GM19043 (cell line): Measurements from ENCODE around the gene PRKCH.

ENCODE experiments used
- ATAC-seq: cut with Tn5 transposase; IDR thresholded peaks from one replicate; pipeline ENCODE4 v1.9.1; 2021; ENCODE audit warnings: low read depth; ENCODE audit not compliant: unreplicated experiment

The PRKCH gene

DNA sequence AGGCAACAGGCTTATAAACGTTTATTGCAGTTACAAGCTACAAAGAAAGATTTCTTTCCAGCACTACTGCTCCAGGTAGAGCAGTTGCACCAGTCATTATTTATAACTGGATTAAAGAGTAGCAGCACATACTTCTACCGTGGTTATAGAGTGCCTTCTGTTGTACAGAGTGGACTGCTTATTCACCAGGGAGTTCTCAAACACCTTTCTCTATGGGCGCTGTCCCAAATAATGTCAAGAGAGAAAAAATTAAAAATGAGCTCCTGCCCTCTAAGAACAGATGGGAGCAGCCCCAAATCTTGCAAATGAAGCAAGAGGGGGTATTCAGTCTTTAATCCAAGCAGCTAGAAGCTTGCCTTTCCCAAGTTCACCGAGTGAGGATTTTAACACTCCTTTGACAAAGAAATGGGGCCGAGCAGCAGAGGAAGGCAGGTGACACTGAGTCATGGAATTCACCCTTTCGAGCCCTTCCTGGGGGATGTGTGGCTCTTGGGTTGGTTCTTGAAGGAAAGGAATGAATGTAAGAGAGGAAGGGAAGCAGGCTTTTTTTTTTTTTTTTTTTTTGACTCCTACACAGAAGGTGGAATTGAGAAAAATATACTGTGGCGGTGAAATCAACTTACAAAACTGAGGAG lies 181.2 kb downstream of the PRKCH start:
- ATAC-seq: no peak

DNA sequence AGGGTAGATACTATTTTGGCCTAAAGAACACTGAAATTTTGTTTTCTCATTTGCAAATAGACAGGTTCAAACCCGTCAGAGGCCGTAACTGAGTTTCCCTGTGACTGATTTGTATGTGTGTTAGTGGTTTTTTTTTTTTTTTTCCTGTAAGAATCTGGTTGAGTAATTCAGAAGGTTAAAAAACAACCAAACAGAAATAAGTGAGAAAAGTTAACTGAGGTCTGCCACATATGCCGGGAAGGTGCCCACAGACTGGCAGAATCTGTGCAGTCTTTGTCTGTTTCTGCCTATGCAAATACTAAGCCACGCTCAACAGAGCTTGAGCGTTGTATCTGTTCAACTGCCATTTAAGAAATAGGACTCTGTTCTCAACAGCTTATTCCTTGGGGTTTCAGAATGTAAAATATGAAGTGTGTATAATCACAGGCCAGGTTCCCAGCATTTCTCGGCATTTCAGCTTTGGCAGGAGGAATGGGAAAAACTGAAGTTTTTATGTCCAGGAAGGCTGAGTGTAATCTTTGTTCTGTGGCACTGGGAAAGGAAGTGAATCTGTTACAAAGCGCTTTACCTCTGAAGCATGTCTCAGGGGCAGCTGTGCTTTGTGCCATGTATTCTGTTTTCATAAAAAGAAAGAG lies 181.9 kb downstream of the PRKCH start:
- peak; percentile 66 for ATAC-seq

DNA sequence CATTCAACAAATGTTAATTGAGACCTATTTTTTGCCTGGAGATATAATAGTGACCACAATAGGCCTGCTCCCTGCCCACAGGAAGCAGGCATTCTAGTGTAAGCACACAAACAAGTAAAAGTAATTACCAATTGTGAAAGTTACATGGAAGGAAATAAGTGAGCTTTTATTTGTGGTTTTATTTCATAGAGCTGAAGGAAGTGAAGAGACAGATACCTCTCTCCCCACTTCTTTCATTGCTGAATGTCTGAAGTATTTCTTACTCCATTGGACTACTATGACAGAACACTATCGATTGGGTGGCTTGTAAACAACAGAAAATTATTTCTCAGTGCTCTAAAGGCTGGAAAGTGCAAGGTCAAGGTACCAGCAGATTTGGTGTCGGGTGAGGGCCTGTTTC lies 183.5 kb downstream of the PRKCH start:
- ATAC-seq: no peak

DNA sequence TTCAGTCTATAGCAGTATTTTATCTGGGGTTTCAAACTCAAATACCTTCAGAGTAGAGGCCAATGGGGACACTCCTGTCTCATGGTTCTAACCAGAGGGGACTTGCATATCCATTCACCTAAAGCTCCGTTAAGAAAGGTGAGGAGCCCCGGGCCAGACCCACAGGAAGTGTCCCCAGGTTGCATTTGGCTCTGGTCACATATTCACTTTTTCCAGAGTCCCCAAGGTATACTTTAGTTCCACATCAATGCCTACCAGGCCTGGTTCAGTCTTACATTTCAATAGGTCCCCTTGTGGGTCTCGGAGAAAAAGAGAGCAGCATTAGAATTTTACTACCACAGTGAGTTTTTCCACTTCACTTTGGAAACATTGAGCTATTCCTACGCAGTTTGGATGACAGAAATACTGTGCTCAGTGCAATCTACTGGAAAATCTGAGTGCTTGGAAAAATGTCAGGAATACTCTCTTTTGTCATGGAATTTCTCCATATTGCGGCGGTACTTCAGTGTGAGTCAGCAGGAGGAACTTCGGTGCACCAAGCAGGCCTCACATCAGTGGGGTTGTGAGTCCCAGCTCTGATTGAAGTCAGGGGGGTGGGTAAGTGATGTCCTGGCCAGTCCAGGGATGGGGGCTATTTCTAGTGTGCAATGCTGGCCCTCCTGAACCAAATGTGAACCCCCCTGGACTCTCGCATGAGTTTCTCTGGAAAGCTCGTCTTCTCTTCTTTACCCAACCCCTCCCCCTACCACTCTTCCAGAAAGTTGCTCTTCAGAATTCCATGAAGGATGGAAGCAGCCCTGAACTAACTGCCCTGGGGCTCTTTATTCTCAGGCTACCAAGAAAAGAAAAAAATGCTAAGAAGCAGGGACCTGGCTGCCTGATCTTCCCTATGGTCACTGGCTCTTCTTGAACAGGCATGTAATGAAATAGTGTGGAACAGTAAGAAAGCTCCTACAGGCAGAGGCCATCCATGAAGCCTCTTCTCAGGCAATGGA lies 184.7 kb downstream of the PRKCH start:
- ATAC-seq: no peak

DNA sequence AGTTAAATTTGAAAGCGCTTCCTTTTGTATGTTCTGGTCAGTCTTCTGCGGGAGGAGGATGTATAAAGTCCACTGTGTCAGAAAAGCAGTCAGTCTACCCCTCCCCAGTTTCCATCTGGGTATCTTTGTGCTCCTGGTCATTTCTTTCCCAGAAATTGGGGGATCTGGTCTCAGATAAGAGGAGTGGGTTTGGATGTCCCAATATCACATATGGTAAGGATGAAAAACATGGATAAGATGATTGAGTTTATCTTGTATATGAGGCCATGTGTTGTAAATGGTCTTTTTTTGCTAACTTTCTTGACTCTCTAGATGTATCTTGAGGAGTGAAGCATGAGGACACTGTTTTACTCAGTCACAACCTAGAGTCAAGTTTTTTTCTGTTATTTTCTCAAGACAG lies 187.1 kb downstream of the PRKCH start:
- no peak for ATAC-seq

DNA sequence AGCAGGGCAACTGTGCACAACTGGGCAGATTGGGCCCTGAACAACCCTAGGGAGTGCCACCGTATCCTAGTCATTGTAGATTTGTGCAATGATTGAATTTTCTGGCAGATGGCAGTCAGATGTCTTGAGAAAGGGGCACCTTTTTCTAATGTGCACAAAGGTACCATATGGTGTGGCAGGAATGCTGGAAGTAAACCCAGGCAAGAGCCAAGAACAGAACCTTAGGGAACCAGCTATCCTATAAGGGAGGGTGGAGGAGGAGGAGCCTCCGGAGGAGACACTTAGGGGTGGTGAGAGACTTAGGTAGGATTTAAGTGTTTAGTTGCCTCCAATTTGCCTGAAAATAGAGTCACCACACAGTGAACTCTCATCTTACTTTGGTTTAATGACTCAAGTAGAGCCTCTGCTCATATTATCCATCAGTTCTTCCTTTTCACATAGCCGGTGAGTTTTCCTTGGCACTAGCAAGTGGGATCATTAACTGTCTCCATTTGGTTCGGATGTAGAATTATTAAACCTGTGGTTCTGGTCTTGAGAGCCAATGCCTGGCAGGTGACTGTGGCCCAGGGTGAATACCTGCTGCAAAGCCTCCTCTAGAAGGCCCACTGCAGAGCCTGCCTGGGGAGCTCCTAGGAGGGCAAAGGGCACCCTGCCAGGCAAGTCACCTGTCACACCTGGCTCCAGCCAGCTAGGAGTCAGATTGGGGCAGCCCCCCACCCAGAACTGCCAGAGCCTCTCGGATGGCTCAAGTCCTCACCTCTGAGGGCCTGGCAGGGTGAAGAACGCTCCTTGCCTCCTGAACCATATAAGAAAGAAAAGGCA lies 189.6 kb downstream of the PRKCH start:
- ATAC-seq: no peak

DNA sequence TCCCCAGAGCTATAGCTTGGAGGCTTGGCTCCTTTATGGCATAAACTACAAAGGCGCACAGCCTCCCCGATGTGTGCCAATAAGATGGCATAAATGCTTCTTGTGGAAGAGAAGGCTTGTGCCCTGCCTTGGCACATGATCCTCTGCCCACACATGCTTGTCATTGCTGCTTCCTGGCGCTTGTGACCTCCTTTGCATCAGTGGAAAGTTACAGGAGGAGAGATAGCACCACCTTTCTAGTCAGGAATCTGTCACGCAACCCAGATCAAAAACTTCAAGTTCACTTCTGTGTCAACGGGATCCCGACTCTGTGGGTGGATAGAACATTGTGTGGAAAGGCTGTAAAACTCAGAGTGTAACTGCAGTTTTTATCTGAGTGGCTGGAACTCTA lies 190.2 kb downstream of the PRKCH start:
- ATAC-seq: no peak

DNA sequence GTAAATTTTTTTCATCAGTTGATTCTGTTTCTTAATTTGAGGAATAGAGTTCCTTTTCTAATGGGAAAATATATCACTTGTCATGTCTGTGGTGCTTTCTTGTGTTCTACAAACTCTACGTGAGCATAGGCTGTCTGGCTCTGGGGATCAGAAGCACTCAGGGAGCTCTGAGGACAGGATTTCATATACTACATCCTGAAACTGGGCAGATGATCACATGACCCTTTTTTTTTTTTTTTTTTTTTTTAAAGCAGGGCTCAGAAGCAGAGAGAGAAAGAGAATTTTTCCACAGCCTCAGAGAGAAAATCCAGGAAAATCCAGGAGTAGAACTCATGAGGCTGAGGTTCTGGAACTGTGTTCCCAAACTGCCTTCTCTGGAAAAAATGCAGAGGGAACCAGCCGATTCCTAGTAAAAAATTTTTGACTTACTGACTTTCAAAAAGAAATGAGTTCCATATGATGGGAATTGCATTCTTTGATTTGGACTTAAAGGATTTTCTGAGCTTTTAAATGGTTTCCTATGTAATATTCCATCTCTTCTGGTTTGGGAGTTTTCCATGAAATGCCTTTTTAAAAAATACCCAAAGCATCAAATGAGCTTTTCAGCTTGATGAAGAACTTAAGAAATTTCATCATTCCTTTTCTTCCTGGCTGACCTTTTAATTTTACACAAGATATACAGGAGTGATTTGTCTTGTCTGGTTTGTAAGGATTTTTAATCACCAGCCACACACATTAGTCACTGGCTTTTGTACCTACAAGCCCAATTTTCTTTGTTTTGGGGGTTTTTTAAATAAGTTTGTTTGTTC lies 190.9 kb downstream of the PRKCH start:
- no peak for ATAC-seq

DNA sequence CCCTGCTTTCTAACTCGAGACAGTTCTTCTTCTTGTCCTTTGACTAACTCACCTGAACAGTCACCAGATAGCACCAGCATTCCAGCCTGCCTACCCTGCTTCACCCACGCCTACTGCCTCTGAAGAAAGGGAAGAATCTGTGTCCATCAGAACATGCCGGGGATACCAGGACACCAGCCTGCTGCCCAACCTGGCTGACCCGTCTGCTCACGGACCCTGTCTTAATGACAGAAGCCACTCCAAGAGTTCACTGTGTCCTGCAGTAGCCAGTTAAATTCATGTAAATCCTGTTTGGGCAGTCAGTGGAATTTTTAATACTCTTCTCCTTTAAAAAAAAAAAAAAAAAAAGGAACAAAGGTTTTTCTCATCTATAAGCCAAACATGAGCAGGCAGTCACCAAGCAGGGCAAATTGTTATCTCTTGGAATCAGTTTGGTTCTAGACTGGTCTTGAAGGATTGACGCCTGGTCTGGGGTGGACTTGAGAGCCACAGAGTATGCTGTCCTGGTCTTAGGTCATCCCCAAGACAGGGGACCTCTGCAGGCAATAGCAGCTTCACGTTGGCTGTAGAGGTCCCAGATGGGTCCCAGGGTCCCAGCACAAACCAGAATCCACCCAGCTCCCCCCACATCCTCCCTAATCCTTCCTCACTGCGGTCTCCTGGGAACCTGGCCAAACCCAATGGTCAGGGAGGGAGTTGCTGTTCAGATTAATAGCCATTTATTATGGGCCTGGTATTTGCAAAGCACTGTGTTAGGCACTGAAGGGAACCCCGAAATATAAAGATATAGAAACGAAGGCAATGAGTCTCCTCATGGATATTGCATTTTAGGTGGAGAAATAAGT lies 192.8 kb downstream of the PRKCH start:
- ATAC-seq: no peak

DNA sequence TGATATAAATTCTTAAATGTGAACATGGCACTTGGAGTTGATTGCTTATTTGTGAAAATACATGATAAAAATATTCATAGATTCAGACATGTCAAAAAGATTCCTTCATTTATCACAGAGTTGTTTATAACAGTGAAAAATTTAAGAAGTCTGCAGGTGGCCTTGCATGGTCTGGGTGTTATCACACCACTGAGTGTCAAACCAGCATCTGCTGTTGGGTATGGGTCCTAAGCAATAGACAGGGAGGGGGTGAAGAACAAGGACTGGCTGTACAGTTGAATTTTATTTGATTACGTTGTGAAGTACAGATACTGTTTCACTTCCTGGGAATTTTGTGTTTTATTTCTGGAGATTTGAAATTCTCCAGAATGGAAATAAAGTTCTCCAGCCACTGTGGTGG lies 193.5 kb downstream of the PRKCH start:
- no peak for ATAC-seq

DNA sequence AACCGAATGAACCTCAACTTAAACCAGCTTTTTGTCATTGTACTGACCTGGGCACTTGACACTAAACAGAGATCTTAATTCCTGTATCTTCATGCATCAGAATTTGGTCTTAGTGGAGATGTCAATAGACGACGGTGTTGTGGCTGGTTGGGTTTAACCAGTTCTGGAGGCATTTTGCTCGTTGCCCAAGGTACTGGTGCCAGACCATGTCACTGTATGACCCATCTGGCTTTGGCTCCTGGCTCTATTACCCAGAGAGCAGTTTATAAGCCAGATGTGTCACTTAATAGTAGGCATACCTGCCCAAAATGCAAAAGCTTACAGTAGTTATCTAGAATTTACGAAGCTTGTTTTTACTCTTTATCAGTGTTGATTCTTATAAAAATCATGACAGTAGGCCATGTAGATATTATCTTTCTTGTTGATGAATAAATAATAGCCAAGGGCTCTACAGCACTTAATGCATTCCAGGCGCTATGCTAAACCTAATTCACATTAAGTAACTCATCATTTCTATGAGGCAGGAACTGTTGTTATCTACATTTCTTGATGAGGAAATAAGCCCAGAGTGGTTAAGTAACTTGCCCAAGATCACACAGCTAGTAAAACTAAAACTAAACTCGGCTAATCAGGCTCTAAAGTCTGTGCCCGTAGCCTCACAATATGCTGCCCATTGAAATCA lies 194.2 kb downstream of the PRKCH start:
- no peak for ATAC-seq

DNA sequence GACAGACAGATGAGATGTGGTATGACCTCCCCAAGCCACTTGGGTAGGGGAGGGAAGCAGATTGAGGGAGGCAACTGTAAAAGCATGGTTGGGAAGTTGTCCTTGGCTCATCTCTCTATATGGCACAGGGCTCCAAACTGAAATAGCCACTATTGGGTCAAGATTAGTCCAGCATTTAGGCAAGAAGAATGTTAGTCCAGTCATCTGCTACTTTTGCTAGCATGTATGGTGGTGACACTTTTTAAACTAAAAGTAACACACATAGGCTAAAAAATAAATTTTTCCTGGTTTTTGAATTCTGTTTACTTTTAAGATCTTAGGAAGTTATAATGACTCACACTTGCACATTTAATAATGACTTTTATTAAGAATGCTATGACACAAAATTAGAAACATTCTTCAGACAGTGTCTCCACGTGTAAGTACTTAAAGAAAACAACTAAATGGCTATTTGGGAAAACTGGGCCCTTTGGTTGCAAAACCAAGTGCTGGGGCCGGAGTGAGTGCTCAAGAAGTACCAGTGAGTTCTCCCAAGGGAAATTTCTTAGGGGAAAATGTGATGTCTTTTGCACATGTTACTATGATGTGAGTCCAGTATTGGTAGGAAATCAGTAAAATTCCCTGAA lies 194.9 kb downstream of the PRKCH start:
- ATAC-seq: no peak

DNA sequence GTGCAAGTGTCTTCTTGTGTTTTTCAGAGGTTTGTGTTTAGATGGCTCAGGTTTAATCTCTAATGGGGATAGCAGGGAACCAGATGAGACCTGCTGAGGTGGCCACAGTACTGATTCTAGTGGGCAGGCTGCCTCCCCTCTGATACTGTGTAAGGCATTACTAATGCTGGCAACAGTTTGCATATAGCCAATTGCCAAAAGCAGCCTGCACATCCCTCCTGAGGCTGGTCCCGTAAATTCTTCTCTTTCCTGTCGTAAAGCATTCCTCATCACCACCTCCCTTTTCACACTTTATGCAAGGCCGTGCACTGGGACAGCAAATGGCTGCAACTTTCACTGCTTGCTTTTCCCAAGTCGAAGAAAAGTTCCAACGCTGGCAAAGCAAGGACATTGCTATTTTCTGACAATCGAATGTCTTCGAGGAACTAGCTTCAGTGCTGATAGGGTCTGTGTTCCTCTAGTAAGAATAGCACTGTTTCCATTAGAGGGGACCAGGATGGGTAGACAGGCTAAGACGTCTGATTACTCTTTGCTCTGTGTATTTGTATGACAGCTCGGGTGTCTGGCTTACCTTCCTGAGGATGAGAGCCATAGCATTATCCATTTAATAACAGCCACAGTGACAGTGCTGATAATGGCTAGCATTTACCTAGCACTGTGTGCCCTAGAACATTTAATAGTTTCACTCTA lies 195.7 kb downstream of the PRKCH start:
- ATAC-seq: no peak

DNA sequence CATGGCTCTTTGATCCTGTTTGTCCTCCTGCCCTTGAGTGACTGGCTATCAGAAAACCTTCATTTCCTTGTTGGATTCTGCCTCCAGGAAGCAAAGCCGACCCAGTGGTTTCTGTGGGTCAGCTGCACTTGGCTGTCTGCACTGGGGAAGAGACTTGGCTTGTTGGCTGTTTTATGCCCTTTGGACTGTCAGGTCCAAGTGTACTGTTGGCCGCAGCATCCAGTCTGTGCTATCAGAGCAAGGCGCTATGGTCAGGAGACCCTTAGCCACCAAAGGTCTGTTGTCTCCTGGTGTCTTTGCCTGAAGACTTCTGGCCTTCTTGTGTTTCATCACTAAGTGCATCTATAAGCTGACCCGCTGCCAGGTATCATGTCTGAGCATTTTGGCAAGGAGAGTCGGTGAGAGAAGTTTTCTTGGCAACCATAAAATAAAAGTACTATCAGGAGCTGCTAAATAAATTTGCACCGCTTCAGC lies 196.6 kb downstream of the PRKCH start:
- ATAC-seq: no peak

DNA sequence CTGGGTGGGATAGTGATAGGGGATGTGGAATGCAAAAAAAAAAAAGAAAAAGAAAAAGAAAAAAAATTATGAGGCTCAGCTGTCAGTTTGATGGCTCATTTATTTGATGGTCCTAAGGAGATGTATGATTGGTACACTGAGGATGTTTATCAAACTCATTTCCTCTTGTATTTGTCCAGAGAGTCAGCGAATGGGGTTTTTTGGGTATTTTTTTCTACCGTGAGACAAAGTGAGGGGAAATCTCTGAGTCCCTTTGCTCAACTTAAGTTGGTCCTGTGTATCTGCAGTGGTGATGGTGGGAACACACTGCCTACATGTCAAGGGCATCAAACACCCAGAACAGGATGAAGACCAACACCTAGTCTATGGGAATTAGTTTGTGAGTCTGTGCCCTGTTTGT lies 197.0 kb downstream of the PRKCH start:
- no peak for ATAC-seq

DNA sequence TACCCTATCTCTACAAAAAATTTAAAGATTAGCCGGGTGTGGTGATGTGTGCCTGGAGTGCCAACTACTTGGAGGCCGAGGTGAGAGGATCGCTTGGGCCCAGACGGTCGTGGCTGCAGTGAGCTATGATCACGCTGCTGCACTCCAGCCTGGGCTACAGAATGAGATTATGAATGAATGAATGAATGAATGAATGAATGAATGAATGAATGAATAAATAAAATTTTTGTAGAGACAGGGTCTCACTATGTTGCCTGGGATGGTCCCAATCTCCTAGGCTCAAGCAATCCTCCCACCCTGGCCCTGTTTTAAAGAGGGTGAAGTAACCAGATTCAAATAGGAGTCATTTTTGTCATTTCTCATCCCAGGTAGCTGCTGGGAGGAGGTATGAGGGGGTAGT lies 197.7 kb downstream of the PRKCH start:
- ATAC-seq: no peak

DNA sequence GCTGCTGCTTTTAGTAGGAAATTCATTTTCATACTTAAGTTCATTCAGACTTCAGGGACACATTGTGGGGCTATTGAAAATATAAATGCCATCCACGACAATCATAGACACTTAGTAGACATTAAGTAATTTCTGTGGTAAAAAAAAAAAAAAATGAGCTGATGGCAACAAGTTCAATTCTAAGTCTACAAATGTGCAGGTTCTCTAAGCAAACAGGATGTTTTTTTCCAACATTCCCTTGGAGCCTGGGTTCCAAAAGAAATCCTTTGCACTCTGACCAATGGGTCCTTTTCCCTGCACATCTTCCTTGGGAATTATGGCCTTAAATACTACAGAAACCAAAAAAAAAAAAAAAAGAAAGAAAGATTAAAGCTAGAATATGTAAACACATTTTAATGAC lies 198.4 kb downstream of the PRKCH start:
- ATAC-seq: no peak
